ENCODE data around the gene PDE6A.
"Not testable (repeated sequence)": the region's sequence is repeated elsewhere in the genome, so short reads cannot be mapped to it uniquely, and the experiment has no call there.

PDE6A gene

GRCh38 chr5:149881874-149882273 lies 62.7 kb downstream of the PDE6A start:
- H3K4me3 ChIP-seq (ENCODE audit: low read length): no peak overlapping the region
- TF ChIP-seq ZNF274 (IDR thresholded peaks at IDR 0.05; ENCODE audit: low read depth, low read length): no peak

GRCh38 chr5:149881069-149881622 lies 63.4 kb downstream of the PDE6A start:
- H3K4me3 ChIP-seq (ENCODE audit: low read length): no peak overlapping the region

GRCh38 chr5:149879593-149879992 lies 65.0 kb downstream of the PDE6A start:
- H3K4me3 ChIP-seq (ENCODE audit: low read length): not testable (repeated sequence)

More at GRCh38 chr5:149881069-149881622, 63.4 kb downstream of the PDE6A start:
- no peak for TF ChIP-seq ZNF274 (IDR thresholded peaks at IDR 0.05; ENCODE audit: low read depth, low read length)

- TF ChIP-seq ZNF274 (IDR thresholded peaks at IDR 0.05; ENCODE audit: low read depth, low read length): no peak
- H3K4me3 ChIP-seq (ENCODE audit: low read length): no peak overlapping the region
These were observed 66.2 kb downstream of the PDE6A start for GRCh38 chr5:149878371-149878770.

GRCh38 chr5:149873896-149874295 lies 70.7 kb downstream of the PDE6A start:
- no peak for TF ChIP-seq ZNF274 (IDR thresholded peaks at IDR 0.05; ENCODE audit: low read depth, low read length)
- H3K4me3 ChIP-seq (ENCODE audit: low read length): no peak overlapping the region

- no peak for TF ChIP-seq ZNF274 (IDR thresholded peaks at IDR 0.05; ENCODE audit: low read depth, low read length)
- no peak overlapping the region for H3K4me3 ChIP-seq (ENCODE audit: low read length)
These were observed 72.1 kb downstream of the PDE6A start for GRCh38 chr5:149872351-149873040.

GRCh38 chr5:149871471-149871870 lies 73.1 kb downstream of the PDE6A start:
- no peak overlapping the region for H3K4me3 ChIP-seq (ENCODE audit: low read length)
- no peak for TF ChIP-seq ZNF274 (IDR thresholded peaks at IDR 0.05; ENCODE audit: low read depth, low read length)

- TF ChIP-seq ZNF274 (IDR thresholded peaks at IDR 0.05; ENCODE audit: low read depth, low read length): no peak
- H3K4me3 ChIP-seq (ENCODE audit: low read length): no peak overlapping the region
These were observed 73.9 kb downstream of the PDE6A start for GRCh38 chr5:149870697-149871096.

- H3K4me3 ChIP-seq (ENCODE audit: low read length): no peak overlapping the region
- TF ChIP-seq ZNF274 (IDR thresholded peaks at IDR 0.05; ENCODE audit: low read depth, low read length): no peak
These were observed 74.4 kb downstream of the PDE6A start for GRCh38 chr5:149870232-149870631.

- TF ChIP-seq ZNF274 (IDR thresholded peaks at IDR 0.05; ENCODE audit: low read depth, low read length): no peak
These were observed 75.2 kb downstream of the PDE6A start for GRCh38 chr5:149869411-149869821.

GRCh38 chr5:149865746-149866145 lies 78.8 kb downstream of the PDE6A start:
- H3K4me3 ChIP-seq (ENCODE audit: low read length): no peak overlapping the region

More at GRCh38 chr5:149869411-149869821, 75.2 kb downstream of the PDE6A start:
- H3K4me3 ChIP-seq (ENCODE audit: low read length): no peak overlapping the region

GRCh38 chr5:149863830-149864229 lies 80.8 kb downstream of the PDE6A start:
- no peak overlapping the region for H3K4me3 ChIP-seq (ENCODE audit: low read length)
- no peak for TF ChIP-seq ZNF274 (IDR thresholded peaks at IDR 0.05; ENCODE audit: low read depth, low read length)

More at GRCh38 chr5:149865746-149866145, 78.8 kb downstream of the PDE6A start:
- TF ChIP-seq ZNF274 (IDR thresholded peaks at IDR 0.05; ENCODE audit: low read depth, low read length): no peak

GRCh38 chr5:149863176-149863575 lies 81.4 kb downstream of the PDE6A start:
- H3K4me3 ChIP-seq (ENCODE audit: low read length): no peak overlapping the region
- TF ChIP-seq ZNF274 (IDR thresholded peaks at IDR 0.05; ENCODE audit: low read depth, low read length): no peak

GRCh38 chr5:149860801-149861322 lies 83.7 kb downstream of the PDE6A start:
- no peak overlapping the region for H3K4me3 ChIP-seq (ENCODE audit: low read length)
- TF ChIP-seq ZNF274 (IDR thresholded peaks at IDR 0.05; ENCODE audit: low read depth, low read length): no peak

- TF ChIP-seq ZNF274 (IDR thresholded peaks at IDR 0.05; ENCODE audit: low read depth, low read length): no peak
- no peak overlapping the region for H3K4me3 ChIP-seq (ENCODE audit: low read length)
These were observed 84.8 kb downstream of the PDE6A start for GRCh38 chr5:149859746-149860145.

GRCh38 chr5:149858481-149858880 lies 86.1 kb downstream of the PDE6A start:
- H3K4me3 ChIP-seq (ENCODE audit: low read length): not testable (repeated sequence)
